ENCODE results near the gene NDOR1. TPM values are rescaled to one million over a fixed set of nuclear protein-coding genes. Genes with fewer than 3 reads are reported as not detected.

The NDOR1 gene
- total RNA-seq, 2 experiments from 2014 or later, result 44.7 to 45.5 TPM

DNA sequence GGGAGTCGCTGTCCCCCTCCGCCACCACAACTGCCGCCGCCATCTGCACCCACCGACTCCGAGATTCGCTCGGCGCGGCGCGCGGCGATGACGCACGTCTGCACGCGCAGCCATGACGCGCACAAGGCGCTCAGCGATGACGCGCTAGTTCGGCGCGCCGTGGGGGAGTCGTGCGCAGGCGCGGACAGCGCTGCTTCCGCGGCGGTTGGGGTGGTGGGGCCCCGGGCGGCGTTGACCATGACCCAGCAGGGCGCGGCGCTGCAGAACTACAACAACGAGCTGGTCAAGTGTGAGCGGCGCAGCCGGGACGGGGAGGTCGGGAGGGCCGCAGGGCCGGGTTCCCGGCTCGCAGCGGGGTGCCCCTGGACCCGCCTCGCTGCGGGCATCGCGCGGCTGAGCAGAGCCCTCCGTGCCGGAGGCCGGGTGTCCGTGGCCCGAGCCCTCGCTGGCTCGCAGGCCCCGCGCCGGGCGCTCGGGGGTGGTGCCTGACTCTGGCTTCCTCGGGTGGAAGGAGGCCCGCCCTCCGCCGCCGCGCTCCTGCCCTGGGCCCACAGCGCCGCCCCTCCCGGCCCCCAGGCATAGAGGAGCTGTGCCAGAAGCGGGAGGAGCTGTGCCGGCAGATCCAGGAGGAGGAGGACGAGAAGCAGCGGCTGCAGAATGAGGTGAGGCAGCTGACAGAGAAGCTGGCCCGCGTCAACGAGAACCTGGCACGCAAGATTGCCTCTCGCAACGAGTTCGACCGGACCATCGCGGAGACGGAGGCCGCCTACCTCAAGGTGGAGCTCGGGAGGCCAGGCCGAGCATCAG is 16.8 kb upstream of the NDOR1 start, which contains the start of the genes ANAPC2 and SSNA1:
Gene ANAPC2, minus strand, starts transcription at position 71 of the 807 bp plus-strand sequence. Its CDS starts 28 bp downstream, at position 43.
Gene SSNA1, plus strand, starts transcription at position 187 of the 807 bp plus-strand sequence. Its CDS starts 51 bp downstream, at position 238.
- ChIA-PET POLR2A (interaction anchor here (0.6 to 3.2 kb wide), 25 partner anchors 8 to 119 kb away, joined by 3 to 28 read pairs (median 4); partner anchors contain the start of genes CYSRT1, LRRC26, MAN1B1 and RNF208), CTCF (interaction anchor here (0.7 to 3.4 kb wide), 22 partner anchors 10 to 153 kb away, joined by 3 to 23 read pairs (median 4); partner anchors contain the start of genes CYSRT1, MAN1B1, RNF208 and RNF224)
- Mint-ChIP-seq H3K27ac (peak within 1 kb of the TSS; percentile 97), H3K27me3 (ENCODE audit: low read depth) (no peaks in the 10 kb centered on the region), H3K36me3 (ENCODE audit: low read depth) (peaks cover 12% of the 10 kb centered on the region), H3K9me3 (ENCODE audit: insufficient read depth) (no peaks in the 10 kb centered on the region), H3K4me1 (ENCODE audit: low read depth) (peaks cover 42% of the 10 kb centered on the region), H3K4me3 (peak within 1 kb of the TSS; percentile 97)
- ATAC-seq (peak; percentile 81), DNase-seq (peak; percentile 93)

DNA sequence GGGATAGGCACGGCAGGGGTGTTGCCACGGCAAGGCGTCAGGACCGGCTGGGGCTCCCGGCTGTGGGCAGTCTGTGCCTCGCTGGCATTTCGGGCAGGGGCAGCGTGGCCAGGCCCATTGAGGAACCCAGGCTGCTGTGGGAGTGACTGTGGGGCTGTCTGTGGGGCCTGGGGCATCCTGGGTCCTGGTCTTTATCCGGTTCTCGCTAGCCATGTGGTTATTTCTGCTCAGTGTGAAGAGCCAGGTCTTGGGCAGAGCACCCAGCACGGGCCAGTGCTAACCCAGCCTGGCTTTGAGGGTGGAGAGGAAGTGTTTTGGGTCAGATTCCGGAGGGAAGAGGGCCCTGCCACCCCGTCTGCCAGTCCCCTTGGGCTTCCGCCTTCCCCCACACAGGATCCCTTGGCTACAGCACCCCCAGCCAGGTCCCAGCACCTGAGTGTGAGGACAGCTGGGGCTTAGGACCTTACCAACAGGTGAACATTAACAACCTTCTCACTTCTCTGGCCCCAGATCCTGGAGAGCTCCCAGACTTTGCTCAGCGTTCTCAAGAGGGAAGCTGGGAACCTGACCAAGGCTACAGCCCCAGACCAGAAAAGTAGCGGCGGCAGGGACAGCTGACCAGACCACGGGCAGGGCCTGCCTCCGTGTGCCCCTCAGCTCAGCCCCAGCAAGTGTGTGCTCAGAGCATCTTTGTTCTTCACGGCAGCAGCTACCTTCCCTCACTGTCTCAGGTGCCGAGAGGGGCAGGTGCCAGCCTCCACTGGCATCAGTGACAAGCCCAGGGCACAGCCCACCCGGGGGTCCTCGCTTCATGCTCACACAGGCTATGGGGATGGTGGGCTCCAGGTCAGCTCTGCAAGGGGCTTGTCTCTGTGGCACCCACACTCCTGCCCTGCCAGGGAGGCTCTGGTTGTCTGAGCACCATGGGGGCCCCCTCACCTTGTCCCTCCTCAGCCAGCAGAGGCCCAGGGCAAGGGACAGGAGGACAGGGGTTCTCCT is 15.9 kb upstream of the NDOR1 start:
- H3K27me3 Mint-ChIP-seq (ENCODE audit: low read depth), result no peaks in the 10 kb centered on the region
- H3K27ac Mint-ChIP-seq, result peak overlapping the region; percentile 97
- no peaks in the 10 kb centered on the region for H3K9me3 Mint-ChIP-seq (ENCODE audit: insufficient read depth)
- DNase-seq, result no peak
- no peak for ATAC-seq
- ChIA-PET CTCF (interaction anchor here (0.7 to 3.4 kb wide), 20 partner anchors 9 to 154 kb away, joined by 3 to 23 read pairs (median 4); partner anchors contain the start of genes CYSRT1, MAN1B1, RNF208 and RNF224), POLR2A (interaction anchor here (0.6 to 3.2 kb wide), 21 partner anchors 9 to 120 kb away, joined by 3 to 28 read pairs (median 5); partner anchors contain the start of genes CYSRT1, LRRC26, MAN1B1 and RNF208)
- H3K36me3 Mint-ChIP-seq (ENCODE audit: low read depth), result peaks cover 8% of the 10 kb centered on the region
- peak overlapping the region; percentile 97 for H3K4me3 Mint-ChIP-seq
- H3K4me1 Mint-ChIP-seq (ENCODE audit: low read depth), result peaks cover 38% of the 10 kb centered on the region

DNA sequence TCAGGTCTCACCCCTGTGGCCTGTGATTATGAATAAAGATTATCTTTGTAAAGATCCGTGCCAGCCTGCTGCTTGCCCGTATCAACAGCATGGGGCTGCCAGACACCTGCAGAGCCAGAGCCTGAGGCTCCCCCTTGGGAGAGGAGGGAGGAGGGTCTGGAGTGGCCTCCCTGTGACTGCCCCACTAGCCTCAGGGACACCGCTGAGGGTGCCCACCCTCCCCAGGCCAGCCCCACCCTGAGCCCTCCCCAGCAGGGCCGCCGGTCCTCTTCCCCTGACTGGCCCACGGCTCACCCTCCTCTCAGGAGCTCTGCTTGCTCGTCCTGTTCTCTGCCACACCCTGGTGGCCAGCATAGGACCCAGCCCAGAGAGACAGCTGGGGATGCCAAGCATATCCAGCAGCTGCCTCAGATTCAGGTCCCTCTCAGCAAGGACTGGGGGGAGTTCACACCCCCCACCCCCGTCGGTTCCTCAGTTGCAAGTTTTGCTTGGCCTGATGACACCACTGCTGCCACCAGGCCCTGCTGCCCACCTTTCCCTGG is 15.1 kb upstream of the NDOR1 start:
- H3K27ac Mint-ChIP-seq, result peak overlapping the region; percentile 61
- no peak for DNase-seq
- ChIA-PET CTCF (interaction anchor here (1.3 to 3.4 kb wide), 5 partner anchors 8 to 71 kb away, joined by 3 to 23 read pairs (median 9); partner anchors contain the start of genes CYSRT1, RNF224 and TPRN), POLR2A (interaction anchor here (0.8 kb wide), 1 partner anchor 61 kb away, joined by 3 read pairs; no protein-coding TSS in a partner anchor)
- no peaks in the 10 kb centered on the region for H3K9me3 Mint-ChIP-seq (ENCODE audit: insufficient read depth)
- H3K4me1 Mint-ChIP-seq (ENCODE audit: low read depth), result peaks cover 38% of the 10 kb centered on the region
- H3K4me3 Mint-ChIP-seq, result peak overlapping the region; percentile 97
- peaks cover 8% of the 10 kb centered on the region for H3K36me3 Mint-ChIP-seq (ENCODE audit: low read depth)
- no peak for ATAC-seq
- no peaks in the 10 kb centered on the region for H3K27me3 Mint-ChIP-seq (ENCODE audit: low read depth)

DNA sequence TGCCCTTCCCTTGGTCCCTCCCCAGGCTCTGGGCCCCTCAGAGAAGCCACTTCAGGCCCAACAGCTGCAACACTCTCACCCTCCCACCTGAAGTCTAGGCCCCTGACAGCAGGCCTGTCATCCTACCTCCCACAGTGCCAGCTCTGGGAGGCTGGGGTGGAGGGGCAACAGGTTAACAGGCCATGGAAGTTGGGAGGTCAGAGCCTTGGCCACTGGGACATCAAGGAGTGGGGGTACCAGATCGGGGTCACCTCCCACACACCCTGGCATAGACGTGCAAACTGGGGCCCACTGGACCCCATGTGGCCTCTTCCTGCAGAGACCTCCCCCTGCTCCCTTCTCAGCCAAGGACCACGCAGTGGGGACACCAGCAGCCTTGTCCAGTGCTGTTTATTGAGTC is 14.3 kb upstream of the NDOR1 start:
- POLR2A ChIA-PET, result interaction anchor here (0.8 to 1.3 kb wide), 2 partner anchors 14 to 62 kb away, joined by 3 to 5 read pairs; partner anchors contain the start of gene TMEM203
- DNase-seq, result no peak
- no peak for ATAC-seq
- Mint-ChIP-seq H3K36me3 (ENCODE audit: low read depth) (peaks cover 8% of the 10 kb centered on the region), H3K4me1 (ENCODE audit: low read depth) (peaks cover 35% of the 10 kb centered on the region), H3K4me3 (no peak overlapping the region), H3K9me3 (ENCODE audit: insufficient read depth) (no peaks in the 10 kb centered on the region), H3K27me3 (ENCODE audit: low read depth) (no peaks in the 10 kb centered on the region), H3K27ac (no peak overlapping the region)
- CTCF ChIA-PET, result interaction anchor here (1.5 to 1.7 kb wide), 2 partner anchors 36 to 72 kb away, joined by 4 read pairs; partner anchors contain the start of gene RNF224

DNA sequence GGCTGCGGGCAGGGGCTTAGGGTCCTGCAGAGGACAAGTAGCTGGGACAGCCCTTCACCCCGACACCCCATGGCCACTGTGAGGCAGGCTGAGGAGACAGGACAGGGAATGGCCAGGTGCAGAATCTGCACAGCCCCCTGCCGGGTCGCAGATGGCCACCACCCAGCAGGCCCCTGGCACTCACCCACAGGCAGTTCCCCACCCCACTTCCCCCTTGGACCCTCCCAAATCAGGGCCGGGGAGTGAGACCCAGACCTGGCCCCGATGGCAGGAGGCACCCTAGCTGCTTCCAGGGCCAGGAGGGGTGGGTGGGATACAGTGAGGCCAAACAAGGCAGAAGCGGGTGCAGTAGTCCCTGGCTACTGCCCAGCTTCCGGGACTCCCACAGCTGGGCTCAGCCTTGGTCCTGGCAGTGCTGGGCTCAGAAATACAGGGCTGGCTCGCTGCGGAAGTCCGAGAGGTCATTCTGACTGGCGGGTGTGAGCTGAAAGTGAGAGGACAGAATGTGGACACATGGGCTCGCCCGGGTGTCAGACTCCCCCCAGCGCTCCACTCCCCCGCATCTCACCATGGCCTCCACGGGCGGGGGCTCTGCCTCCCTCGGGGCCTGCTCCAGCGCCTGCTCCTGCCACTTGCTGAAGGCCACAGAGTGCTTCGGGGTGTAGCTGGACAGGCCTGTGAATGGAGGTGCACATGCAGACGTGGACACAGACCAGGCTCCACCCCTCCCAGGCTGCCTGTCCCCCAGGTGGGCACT is 13.6 kb upstream of the NDOR1 start:
- no peak for ATAC-seq
- POLR2A ChIA-PET, result interaction anchor here (0.6 to 1.3 kb wide), 2 partner anchors 13 to 57 kb away, joined by 3 to 5 read pairs; partner anchors contain the start of gene TMEM203
- Mint-ChIP-seq H3K36me3 (ENCODE audit: low read depth) (peaks cover 6% of the 10 kb centered on the region), H3K4me3 (no peak overlapping the region), H3K27ac (no peak overlapping the region), H3K4me1 (ENCODE audit: low read depth) (peaks cover 29% of the 10 kb centered on the region), H3K27me3 (ENCODE audit: low read depth) (no peaks in the 10 kb centered on the region), H3K9me3 (ENCODE audit: insufficient read depth) (no peaks in the 10 kb centered on the region)
- CTCF ChIA-PET, result interaction anchor here (0.7 to 1.5 kb wide), 3 partner anchors 9 to 157 kb away, joined by 3 to 4 read pairs (median 3); partner anchors contain the start of gene RNF224
- no peak for DNase-seq

DNA sequence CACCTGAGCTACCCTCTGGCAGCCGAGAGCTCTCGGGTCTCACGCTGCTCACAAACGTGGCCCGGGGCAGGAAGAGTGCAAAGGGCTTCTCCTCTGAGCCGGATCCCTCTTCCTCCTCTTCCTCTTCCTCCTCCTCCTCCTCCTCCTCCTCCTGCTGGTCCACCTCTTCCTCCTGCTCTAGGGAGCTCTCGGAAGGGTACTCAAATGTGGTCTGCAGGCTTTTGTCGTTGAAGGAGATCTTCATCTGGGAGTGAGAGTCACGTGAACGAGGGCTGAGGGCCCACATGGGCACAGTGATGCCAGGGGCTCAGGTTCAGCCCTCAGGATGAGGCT is 13.1 kb upstream of the NDOR1 start:
- no peak overlapping the region for H3K4me3 Mint-ChIP-seq
- H3K27ac Mint-ChIP-seq, result no peak overlapping the region
- no peaks in the 10 kb centered on the region for H3K27me3 Mint-ChIP-seq (ENCODE audit: low read depth)
- ChIA-PET POLR2A (interaction anchor here (0.6 to 1.6 kb wide), 3 partner anchors 13 to 58 kb away, joined by 3 to 5 read pairs (median 4); partner anchors contain the start of genes TMEM203 and TUBB4B), CTCF (interaction anchor here (0.7 to 1.5 kb wide), 3 partner anchors 9 to 158 kb away, joined by 3 to 4 read pairs (median 3); partner anchors contain the start of gene RNF224)
- peaks cover 23% of the 10 kb centered on the region for H3K4me1 Mint-ChIP-seq (ENCODE audit: low read depth)
- DNase-seq (no peak), ATAC-seq (no peak)
- H3K9me3 Mint-ChIP-seq (ENCODE audit: insufficient read depth), result no peaks in the 10 kb centered on the region
- peaks cover 5% of the 10 kb centered on the region for H3K36me3 Mint-ChIP-seq (ENCODE audit: low read depth)

DNA sequence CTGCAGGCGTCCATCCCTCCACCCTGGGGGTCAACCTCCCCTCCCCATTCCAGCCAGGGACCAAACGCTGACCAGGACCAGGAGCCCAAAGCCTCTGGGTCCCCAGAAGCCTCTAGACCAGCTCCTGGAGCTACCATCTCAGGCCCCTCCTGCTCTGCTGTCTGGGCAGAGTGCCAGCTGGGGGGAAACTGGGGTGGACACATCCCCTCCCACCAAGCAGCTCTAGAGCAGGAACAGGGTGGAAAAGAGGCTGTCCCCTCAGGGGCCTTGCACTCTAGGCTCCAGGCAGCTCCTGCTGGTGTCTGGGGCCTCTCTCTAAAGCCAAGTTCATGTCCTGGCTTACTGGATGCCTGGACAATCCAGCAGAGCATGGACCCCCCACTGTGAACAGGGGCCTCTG is 12.6 kb upstream of the NDOR1 start:
- DNase-seq (no peak), ATAC-seq (no peak)
- no peak overlapping the region for H3K27ac Mint-ChIP-seq
- CTCF ChIA-PET, result interaction anchor here (1.2 to 1.5 kb wide), 3 partner anchors 34 to 158 kb away, joined by 3 to 5 read pairs (median 4); partner anchors contain the start of gene RNF224
- peaks cover 19% of the 10 kb centered on the region for H3K4me1 Mint-ChIP-seq (ENCODE audit: low read depth)
- H3K27me3 Mint-ChIP-seq (ENCODE audit: low read depth), result no peaks in the 10 kb centered on the region
- H3K4me3 Mint-ChIP-seq, result no peak overlapping the region
- POLR2A ChIA-PET, result interaction anchor here (1.0 to 1.6 kb wide), 2 partner anchors 12 to 48 kb away, joined by 3 to 4 read pairs; partner anchors contain the start of gene TUBB4B
- peaks cover 5% of the 10 kb centered on the region for H3K36me3 Mint-ChIP-seq (ENCODE audit: low read depth)
- H3K9me3 Mint-ChIP-seq (ENCODE audit: insufficient read depth), result no peaks in the 10 kb centered on the region

DNA sequence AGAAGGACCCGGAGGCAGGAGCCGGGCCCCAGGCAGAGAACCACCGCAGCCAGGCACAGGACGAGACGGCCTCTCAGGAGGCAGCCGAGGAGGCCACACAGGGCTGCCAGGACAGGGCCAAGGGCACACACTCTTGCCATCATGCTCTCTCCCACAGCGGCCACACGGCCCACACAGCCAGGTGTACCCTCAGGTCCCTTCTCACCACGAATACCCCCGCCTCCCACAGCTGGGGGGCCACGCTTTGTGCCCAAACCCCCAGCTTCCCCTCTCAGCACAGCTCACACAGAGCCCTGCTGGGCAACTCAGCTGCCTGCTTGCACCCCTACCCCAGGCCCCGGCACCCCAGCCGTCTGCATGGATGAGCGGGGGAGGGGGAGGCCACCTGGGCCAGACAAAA is 11.7 kb upstream of the NDOR1 start:
- H3K36me3 Mint-ChIP-seq (ENCODE audit: low read depth), result peaks cover 5% of the 10 kb centered on the region

DNA sequence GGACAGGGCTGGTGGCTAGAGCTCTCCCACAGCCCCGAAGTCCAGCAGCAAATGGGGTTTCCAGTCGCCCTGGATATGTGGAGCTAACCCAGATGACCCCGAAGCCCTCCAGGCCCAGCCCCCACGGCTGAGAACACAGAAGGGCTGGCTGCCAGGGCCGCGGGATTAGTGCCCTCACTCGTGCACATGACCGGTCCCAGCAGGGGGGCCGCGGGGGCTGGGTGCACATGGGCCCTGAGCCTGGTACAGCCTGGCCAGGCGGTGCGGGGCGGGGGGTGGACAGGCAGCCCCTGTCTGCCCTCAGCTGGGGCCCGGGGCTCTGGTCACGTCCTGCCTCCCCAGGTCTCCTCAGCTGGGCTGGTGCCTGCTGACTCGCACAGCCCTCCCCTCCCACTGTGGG is 11.1 kb upstream of the NDOR1 start:
- POLR2A ChIA-PET, result interaction anchor here (1.3 kb wide), 1 partner anchor 46 kb away, joined by 4 read pairs; the partner anchor contains the start of gene TUBB4B
- Mint-ChIP-seq H3K27ac (no peak overlapping the region), H3K9me3 (ENCODE audit: insufficient read depth) (no peaks in the 10 kb centered on the region), H3K36me3 (ENCODE audit: low read depth) (peaks cover 1% of the 10 kb centered on the region), H3K4me3 (no peak overlapping the region), H3K4me1 (ENCODE audit: low read depth) (peaks cover 23% of the 10 kb centered on the region), H3K27me3 (ENCODE audit: low read depth) (no peaks in the 10 kb centered on the region)
- ATAC-seq (no peak), DNase-seq (no peak)
- CTCF ChIA-PET, result no interaction called here

More for the DNA sequence above, 11.7 kb upstream of the NDOR1 start:
- H3K9me3 Mint-ChIP-seq (ENCODE audit: insufficient read depth), result no peaks in the 10 kb centered on the region
- ATAC-seq (no peak), DNase-seq (no peak)
- no peaks in the 10 kb centered on the region for H3K27me3 Mint-ChIP-seq (ENCODE audit: low read depth)
- H3K4me1 Mint-ChIP-seq (ENCODE audit: low read depth), result peaks cover 24% of the 10 kb centered on the region
- no peak overlapping the region for H3K4me3 Mint-ChIP-seq
- POLR2A ChIA-PET, result interaction anchor here (1.0 to 1.6 kb wide), 2 partner anchors 11 to 47 kb away, joined by 3 to 4 read pairs; partner anchors contain the start of gene TUBB4B
- CTCF ChIA-PET, result interaction anchor here (1.2 kb wide), 1 partner anchor 43 kb away, joined by 5 read pairs; no protein-coding TSS in a partner anchor
- H3K27ac Mint-ChIP-seq, result no peak overlapping the region

DNA sequence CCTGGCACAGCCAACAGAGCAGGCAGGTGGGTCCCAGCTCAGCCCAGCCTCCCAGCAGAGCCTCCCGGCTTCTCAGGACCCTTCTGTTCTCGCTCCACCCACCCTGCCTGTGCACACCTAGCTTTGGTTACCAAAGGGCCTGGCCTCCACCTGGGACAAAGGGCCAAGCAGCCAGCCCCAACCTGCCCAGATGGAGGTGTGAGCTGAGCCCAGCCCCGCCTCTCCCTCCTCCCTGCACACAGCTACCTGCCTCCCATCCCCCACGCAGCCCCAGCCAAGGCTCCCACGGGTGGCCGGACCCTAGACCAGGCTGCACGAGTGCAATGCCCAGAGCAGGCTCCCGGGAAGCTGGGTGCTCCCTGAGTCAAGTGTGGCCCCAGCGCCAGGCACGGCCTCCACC is 10.6 kb upstream of the NDOR1 start:
- Mint-ChIP-seq H3K9me3 (ENCODE audit: insufficient read depth) (no peaks in the 10 kb centered on the region), H3K27me3 (ENCODE audit: low read depth) (no peaks in the 10 kb centered on the region), H3K4me3 (no peak overlapping the region), H3K4me1 (ENCODE audit: low read depth) (peaks cover 20% of the 10 kb centered on the region), H3K36me3 (ENCODE audit: low read depth) (no peaks in the 10 kb centered on the region), H3K27ac (no peak overlapping the region)
- CTCF ChIA-PET, result interaction anchor here (1.6 kb wide), 1 partner anchor 18 kb away, joined by 3 read pairs; no protein-coding TSS in a partner anchor
- ATAC-seq, result no peak
- DNase-seq, result no peak
- POLR2A ChIA-PET, result interaction anchor here (0.7 to 1.4 kb wide), 3 partner anchors 10 to 59 kb away, joined by 3 to 5 read pairs (median 4); partner anchors contain the start of gene TUBB4B
